Type B pancreatic cell (in vitro differentiated cells): ENCODE measurements around the gene RNF166. TPM values are rescaled to one million over a fixed set of nuclear protein-coding genes. Genes with fewer than 3 reads are reported as not detected.

ENCODE experiments used
- DNase-seq: peaks from one replicate; pipeline ENCODE4 v3.0.0; 2021; ENCODE audit warnings: mixed read lengths; ENCODE audit not compliant: unreplicated experiment; ENCODE audit errors: extremely low spot score
- H3K27ac Mint-ChIP-seq: 2 replicates; pipeline ENCODE4 v1.8.0; 2021; ENCODE audit warnings: mild to moderate bottlenecking, mixed read lengths
- H3K27me3 Mint-ChIP-seq: 2 replicates; pipeline ENCODE4 v1.8.0; 2021; ENCODE audit warnings: mixed read lengths
- H3K36me3 Mint-ChIP-seq: 2 replicates; pipeline ENCODE4 v1.8.0; 2021; ENCODE audit warnings: mixed read lengths
- H3K4me1 Mint-ChIP-seq: one replicate; pipeline ENCODE4 v1.8.0; 2021; ENCODE audit warnings: mixed read lengths; ENCODE audit not compliant: unreplicated experiment
- H3K4me3 Mint-ChIP-seq: 2 replicates; pipeline ENCODE4 v1.8.0; 2021; ENCODE audit warnings: mild to moderate bottlenecking, mixed read lengths
- H3K9me3 Mint-ChIP-seq: 2 replicates; pipeline ENCODE4 v1.8.0; 2021; ENCODE audit warnings: mixed read lengths
- total RNA-seq: library from RNA; stranded (reverse); gene quantifications from 2 replicates; pipeline ENCODE4 v1.2.1, GENCODE V29; 2021; ENCODE audit warnings: low replicate concordance
- TF ChIP-seq, protein P1 (sequence below): fragments of 200-600 bp; sonication (generic); conservative IDR thresholded peaks from 2 replicates; pipeline ENCODE4 v1.5.0; 2021; ENCODE audit warnings: antibody characterized with exemption, mild to moderate bottlenecking

Gene RNF166
- total RNA-seq, 1 donor from 2014 or later: 20.1 TPM

DNA sequence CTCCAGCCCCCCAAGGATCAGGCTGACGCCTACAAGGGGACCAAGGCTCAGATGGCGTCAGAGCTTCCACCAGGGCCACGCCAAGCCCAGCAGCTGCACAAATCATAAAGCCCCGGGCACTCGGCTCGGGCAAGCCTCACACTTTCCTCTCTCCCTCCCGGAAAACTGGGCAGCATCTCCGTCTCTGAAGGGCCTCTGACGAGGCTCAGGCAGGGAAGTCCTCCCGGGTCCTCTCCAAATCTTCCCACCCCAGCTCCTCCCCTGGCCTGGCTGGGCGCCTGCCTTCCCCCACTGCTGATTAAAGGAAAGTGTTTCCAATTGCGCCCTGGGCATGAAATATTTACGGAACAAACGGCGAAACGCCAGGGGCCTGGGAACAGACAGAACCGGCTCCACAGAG lies 40.3 kb upstream of the RNF166 start:
- H3K36me3 Mint-ChIP-seq: no peaks in the 10 kb centered on the region
- H3K27ac Mint-ChIP-seq: no peak overlapping the region
- H3K9me3 Mint-ChIP-seq: no peaks in the 10 kb centered on the region
- H3K27me3 Mint-ChIP-seq: no peaks in the 10 kb centered on the region
- no peaks in the 10 kb centered on the region for H3K4me1 Mint-ChIP-seq
- no peak for DNase-seq
- TF ChIP-seq, protein P1, sequence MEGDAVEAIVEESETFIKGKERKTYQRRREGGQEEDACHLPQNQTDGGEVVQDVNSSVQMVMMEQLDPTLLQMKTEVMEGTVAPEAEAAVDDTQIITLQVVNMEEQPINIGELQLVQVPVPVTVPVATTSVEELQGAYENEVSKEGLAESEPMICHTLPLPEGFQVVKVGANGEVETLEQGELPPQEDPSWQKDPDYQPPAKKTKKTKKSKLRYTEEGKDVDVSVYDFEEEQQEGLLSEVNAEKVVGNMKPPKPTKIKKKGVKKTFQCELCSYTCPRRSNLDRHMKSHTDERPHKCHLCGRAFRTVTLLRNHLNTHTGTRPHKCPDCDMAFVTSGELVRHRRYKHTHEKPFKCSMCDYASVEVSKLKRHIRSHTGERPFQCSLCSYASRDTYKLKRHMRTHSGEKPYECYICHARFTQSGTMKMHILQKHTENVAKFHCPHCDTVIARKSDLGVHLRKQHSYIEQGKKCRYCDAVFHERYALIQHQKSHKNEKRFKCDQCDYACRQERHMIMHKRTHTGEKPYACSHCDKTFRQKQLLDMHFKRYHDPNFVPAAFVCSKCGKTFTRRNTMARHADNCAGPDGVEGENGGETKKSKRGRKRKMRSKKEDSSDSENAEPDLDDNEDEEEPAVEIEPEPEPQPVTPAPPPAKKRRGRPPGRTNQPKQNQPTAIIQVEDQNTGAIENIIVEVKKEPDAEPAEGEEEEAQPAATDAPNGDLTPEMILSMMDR: no peak
- H3K4me3 Mint-ChIP-seq: no peak overlapping the region

DNA sequence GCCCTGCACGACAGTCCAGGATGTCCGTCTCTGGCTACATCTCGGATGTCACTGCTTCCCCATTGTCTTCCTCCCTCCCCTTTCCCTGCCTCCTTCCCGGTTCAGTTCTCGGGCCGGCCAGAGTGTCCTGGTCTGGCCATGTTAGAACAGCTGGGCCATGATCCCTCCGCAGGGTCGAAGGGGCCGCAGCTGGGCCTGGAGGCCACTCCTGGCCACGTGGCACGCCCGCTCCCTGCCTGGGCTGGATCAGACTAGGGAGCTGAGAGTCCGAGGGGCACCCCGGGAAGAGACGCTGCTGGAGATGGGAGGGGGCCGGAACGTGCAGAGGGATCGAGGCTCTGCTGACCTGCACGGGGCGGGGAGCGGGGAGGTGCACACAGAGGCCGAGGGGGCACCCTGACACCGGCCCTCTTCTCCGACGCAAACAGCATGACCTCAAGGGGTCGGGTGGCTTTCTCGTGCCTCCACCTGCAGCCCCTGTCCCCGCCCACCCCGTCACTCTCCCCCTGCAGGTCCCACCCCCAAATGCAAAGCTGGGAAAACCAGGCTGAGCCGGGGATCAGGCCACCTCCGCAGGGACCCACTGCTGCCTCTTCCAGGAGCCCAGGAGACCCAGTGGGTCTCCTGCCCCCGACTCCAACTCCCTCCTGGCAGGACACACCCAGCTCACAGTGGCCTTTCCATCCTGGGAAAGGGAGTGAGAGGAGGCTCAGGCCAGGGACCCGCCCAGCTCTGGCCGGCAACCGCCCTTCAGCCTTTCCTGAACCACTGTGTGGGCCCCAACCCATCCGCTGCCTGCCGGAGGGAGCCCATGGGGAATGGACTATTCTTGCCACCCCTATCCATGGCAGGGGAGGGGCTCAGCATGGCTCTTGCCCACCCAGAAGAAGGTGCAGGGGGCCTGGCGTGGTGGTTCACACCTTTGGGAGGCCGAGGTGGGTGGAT lies 38.6 kb upstream of the RNF166 start:
- Mint-ChIP-seq H3K27ac (no peak overlapping the region), H3K9me3 (no peaks in the 10 kb centered on the region), H3K4me3 (no peak overlapping the region), H3K4me1 (no peaks in the 10 kb centered on the region), H3K36me3 (no peaks in the 10 kb centered on the region), H3K27me3 (no peaks in the 10 kb centered on the region)
- TF ChIP-seq, protein P1: no peak
- no peak for DNase-seq

DNA sequence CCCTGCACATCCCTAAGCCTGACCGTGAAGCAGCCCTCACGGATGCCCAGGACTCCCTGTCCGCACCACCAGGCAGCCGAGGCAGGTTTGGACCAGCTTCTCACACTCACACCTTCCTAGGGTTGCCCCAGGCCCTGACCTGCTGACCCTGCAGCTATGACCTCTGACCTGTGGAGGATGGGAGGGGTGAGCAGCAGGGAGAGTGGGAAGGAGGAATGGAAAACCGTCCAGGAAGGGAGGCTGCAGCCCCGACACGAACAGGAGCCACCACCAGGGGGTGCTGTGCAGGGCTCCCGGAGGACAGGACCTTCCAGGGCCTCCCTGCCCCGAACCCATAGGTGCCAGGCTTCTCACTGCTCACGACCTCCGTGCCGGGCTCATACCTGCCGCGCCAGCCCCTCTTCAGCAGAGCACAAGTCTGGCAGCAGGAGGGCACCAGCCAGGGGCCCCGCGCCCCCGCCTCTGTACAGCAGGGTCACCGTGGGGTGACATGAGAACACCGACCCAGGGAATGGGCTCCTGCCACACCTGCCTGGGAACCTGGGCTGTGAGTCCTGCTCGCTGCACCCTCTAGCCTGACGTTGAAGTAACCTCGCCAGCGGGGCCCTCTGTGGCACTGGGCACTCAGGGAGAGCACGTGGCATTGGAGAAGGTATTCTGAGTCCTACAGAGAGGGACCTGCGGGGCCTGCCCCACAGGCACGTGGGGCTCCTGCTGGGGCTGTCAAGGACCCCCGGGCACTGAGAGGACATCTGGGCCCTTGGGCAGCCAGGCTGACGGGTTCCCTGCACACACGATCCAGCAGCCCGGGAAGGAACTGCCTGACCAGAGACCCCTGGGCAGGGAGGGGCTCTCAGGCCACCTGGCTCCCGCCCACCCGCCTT lies 37.7 kb upstream of the RNF166 start:
- no peaks in the 10 kb centered on the region for H3K36me3 Mint-ChIP-seq
- no peak overlapping the region for H3K4me3 Mint-ChIP-seq

DNA sequence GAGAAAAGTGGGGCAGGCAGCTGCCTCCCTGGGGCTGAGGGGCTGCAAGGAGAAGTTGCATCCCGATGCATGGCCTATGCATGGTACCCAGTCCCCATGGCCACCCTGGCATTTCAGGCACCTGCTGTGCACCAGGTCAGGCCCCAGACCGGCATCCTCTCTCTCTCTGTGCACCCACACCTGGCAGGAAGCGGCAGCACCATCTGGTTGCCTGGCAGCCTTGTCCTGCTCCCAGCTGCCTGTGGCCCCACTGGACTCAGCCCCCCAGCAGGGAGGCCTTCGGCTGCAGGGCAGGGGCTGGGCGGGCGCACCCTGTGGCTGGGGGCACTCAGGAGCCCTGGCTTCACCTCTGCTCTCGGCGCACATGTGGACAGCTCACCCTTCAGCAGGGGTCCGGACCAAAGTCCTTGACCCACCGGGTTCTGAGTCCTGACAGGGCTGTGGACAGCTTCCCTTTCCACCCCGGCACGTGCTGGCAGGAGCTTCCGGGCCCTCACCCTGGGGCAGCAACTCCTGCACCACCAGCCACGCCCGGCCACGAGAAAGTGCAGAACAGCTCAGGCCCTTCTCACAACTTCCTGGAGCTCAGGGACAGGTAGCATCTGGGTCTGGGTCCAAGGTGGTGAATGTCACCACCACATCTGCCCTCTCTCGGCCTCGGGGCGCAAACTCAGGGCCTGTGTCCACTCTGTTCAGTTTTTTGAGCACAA lies 36.8 kb upstream of the RNF166 start:
- Mint-ChIP-seq H3K4me3 (no peak overlapping the region), H3K9me3 (no peaks in the 10 kb centered on the region)

More for the DNA sequence above, 37.7 kb upstream of the RNF166 start:
- DNase-seq: peak; percentile 87
- Mint-ChIP-seq H3K9me3 (no peaks in the 10 kb centered on the region), H3K4me1 (no peaks in the 10 kb centered on the region), H3K27ac (no peak overlapping the region), H3K27me3 (no peaks in the 10 kb centered on the region)
- TF ChIP-seq, protein P1: peak; percentile 92

DNA sequence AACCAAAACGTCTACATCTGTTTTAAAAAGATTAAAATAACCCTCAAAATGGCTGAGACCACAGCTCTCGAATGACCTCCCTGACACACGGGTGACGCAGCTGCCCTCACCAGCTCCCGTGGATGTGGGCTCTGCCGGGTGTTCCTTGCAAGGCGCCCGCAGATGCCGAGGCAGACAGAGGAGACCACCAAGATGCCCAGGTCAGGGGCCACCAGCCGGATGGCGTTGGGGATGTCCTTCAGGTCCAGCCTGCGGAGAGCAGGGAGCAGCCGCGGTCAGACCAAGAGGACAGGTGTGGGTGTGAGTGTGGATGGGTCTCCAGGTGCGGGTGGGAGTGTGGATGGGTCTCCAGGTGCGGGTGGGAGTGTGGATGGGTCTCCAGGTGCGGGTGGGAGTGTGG lies 35.2 kb upstream of the RNF166 start:
- Mint-ChIP-seq H3K27ac (peak overlapping the region; percentile 64), H3K4me3 (no peak overlapping the region), H3K36me3 (no peaks in the 10 kb centered on the region), H3K9me3 (no peaks in the 10 kb centered on the region), H3K27me3 (no peaks in the 10 kb centered on the region), H3K4me1 (no peaks in the 10 kb centered on the region)
- no peak for DNase-seq
- TF ChIP-seq, protein P1: no peak

More for the DNA sequence above, 36.8 kb upstream of the RNF166 start:
- TF ChIP-seq, protein P1: no peak
- Mint-ChIP-seq H3K4me1 (no peaks in the 10 kb centered on the region), H3K27me3 (no peaks in the 10 kb centered on the region), H3K27ac (no peak overlapping the region), H3K36me3 (no peaks in the 10 kb centered on the region)
- DNase-seq: no peak
